ENCODE measurements around the gene PPM1B.
"Not testable (repeated sequence)": the region's sequence is repeated elsewhere in the genome, so short reads cannot be mapped to it uniquely, and the experiment has no call there.

GRCh38 chr2:44171442-44171841 lies 2.8 kb downstream of the PPM1B start:
- TF ChIP-seq POLR2AphosphoS5 (IDR thresholded peaks at IDR 0.05), result not testable (repeated sequence)
- TF ChIP-seq, protein P1, sequence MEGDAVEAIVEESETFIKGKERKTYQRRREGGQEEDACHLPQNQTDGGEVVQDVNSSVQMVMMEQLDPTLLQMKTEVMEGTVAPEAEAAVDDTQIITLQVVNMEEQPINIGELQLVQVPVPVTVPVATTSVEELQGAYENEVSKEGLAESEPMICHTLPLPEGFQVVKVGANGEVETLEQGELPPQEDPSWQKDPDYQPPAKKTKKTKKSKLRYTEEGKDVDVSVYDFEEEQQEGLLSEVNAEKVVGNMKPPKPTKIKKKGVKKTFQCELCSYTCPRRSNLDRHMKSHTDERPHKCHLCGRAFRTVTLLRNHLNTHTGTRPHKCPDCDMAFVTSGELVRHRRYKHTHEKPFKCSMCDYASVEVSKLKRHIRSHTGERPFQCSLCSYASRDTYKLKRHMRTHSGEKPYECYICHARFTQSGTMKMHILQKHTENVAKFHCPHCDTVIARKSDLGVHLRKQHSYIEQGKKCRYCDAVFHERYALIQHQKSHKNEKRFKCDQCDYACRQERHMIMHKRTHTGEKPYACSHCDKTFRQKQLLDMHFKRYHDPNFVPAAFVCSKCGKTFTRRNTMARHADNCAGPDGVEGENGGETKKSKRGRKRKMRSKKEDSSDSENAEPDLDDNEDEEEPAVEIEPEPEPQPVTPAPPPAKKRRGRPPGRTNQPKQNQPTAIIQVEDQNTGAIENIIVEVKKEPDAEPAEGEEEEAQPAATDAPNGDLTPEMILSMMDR (IDR thresholded peaks at IDR 0.05), result not testable (repeated sequence)

All from stomach (tissue), 4 donors.